Activated naive CD4-positive, alpha-beta T cell treated with anti-CD3 and anti-CD28 coated beads, Interleukin-2, amount 50 U/mL, for 72 hours (primary cell): ENCODE measurements around the gene PTPRM. TPM values are rescaled to one million over a fixed set of nuclear protein-coding genes. Genes with fewer than 3 reads are reported as not detected.

ENCODE experiments used
- ATAC-seq, 2 donors: fragments of 150-1000 bp; cut with Tn5 transposase; 2 replicates each; pipeline ENCODE4 v1.10.0; 2021; ENCODE audit warnings: mild to moderate bottlenecking in 2 of 2, moderate library complexity in 2 of 2
- DNase-seq, 2 donors: peaks; one replicate each; pipeline ENCODE4 v3.0.0; 2021 to 2022; ENCODE audit warnings: low spot score in 2 of 2
- H3K27ac Mint-ChIP-seq, 2 donors: one replicate each; pipeline ENCODE4 v1.8.0; 2022; ENCODE audit warnings: mild to moderate bottlenecking in 2 of 2, mixed read lengths in 2 of 2
- H3K36me3 Mint-ChIP-seq, 2 donors: one replicate each; pipeline ENCODE4 v1.8.0; 2022; ENCODE audit warnings: mixed read lengths in 2 of 2
- H3K9me3 Mint-ChIP-seq, 2 donors: one replicate each; pipeline ENCODE4 v1.8.0; 2022; ENCODE audit warnings: mixed read lengths in 2 of 2
- total RNA-seq, 2 donors: library from RNA; stranded (reverse); gene quantifications; one replicate each; pipeline ENCODE4 v1.2.3, GENCODE V29; 2022

PTPRM gene
- total RNA-seq, 2 donors from 2014 or later: 1.7 to 2.8 TPM

DNA sequence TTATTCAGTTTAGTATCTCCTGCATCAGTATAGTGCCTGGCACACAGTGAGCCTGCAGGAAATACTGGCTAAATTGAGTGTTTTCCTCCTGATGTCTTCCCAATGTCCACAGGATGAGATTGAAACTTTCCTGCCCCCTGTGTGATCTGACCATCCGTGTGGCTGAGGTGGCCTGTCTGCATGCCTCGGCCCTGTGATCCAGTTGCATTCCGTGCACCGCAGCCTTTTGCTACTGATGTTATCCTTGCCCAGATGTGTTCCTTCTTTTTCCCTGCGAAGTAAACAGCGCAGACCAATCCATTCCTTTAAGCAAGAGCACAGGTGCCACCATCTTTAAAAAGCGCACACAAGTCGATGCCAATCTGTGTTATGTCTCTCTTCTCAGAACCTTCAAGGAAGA, 462.6 kb downstream of the PTPRM start:
- Mint-ChIP-seq H3K9me3 (peaks cover 6 to 8% of the 10 kb centered on the region in 2 donors), H3K27ac (no peak overlapping the region), H3K36me3 (no peaks in the 10 kb centered on the region)
- ATAC-seq: no peak
- no peak for DNase-seq

DNA sequence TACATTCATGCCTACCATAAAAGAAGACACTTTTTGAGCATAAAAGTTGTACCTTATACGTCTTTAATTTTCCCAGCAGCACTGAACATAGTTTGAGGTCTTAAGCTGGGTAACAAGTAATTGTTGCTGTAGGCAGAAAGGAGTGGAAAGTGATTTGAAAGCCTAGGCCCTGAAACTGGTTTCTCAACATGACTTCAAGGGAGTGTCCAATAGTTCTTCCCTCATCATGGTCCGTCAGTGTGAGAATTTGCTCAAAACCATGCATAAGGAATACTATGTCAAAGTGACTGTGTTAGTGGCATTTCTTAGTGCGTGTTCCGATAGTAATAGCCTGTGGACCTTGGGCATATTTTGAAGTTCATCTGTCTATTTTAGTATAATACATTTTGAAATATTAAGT, 463.1 kb downstream of the PTPRM start:
- Mint-ChIP-seq H3K27ac (no peak overlapping the region), H3K9me3 (peaks cover 6 to 8% of the 10 kb centered on the region in 2 donors), H3K36me3 (no peaks in the 10 kb centered on the region)
- DNase-seq (no peak), ATAC-seq (no peak)

DNA sequence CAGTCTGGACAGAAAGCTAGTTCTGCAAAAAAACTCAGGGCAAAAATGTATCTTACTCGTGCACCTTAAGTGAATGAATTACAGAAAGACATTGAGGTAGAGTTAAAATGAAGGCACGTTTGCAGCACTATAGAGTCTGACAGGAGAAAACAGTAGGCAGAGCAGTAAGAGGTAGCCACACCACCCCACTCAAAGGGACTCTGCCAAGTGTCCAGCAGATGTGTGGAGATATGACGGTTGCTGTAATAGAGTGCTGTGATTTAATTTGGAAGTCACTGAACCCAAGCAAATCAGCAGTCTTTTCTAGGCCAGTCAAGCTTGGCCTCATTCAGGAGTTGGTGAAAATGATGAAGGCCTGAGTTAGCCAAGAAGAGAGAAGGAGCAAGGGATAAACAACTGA, 464.4 kb downstream of the PTPRM start:
- ATAC-seq: no peak

DNA sequence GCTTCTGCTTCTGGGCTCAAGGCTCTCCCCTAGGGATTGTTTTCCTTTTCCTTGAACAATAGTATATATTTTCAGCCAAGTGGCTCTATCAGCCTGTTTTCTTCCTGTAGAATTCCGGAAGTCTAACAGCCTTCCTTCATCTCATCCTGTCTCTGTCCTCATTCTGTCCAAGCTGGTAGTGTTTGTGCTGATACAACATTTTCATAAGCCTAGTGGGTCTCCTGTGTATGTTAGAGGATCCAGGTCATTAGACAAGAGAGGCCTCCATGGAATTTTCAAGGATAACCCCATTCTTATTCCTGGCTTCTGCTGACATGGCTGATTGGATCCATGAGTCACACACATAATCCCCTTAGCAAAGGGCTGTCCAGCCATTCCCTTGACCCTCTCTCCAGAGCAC, 467.6 kb downstream of the PTPRM start:
- ATAC-seq (no peak), DNase-seq (no peak)
- Mint-ChIP-seq H3K9me3 (peaks cover under 1 to 3% of the 10 kb centered on the region in 2 donors), H3K27ac (no peak overlapping the region), H3K36me3 (no peaks in the 10 kb centered on the region)

More for the DNA sequence above, 464.4 kb downstream of the PTPRM start:
- H3K36me3 Mint-ChIP-seq: no peaks in the 10 kb centered on the region
- no peak for DNase-seq
- H3K9me3 Mint-ChIP-seq: peaks cover 6 to 8% of the 10 kb centered on the region in 2 donors
- no peak overlapping the region for H3K27ac Mint-ChIP-seq

DNA sequence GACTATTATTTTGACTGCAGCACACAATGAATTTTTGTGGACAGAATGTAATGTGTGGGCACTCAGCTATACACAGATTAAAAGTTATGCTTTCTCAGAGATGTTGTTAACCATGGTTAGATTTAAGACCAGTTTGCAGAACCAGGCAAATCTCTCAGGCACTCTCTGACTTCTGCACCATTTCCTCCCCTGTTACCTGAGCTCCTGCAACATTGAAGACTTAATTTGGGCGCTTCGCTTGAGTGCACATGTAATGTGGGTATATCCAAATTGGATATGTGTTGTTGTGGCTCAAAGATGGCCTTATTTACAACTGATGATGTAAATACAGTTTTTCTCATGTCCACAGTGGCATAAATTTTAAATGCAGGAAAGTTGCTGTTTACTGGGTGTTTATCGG, 469.4 kb downstream of the PTPRM start:
- Mint-ChIP-seq H3K27ac (no peak overlapping the region), H3K9me3 (no peaks in the 10 kb centered on the region), H3K36me3 (no peaks in the 10 kb centered on the region)
- DNase-seq: no peak
- no peak for ATAC-seq

DNA sequence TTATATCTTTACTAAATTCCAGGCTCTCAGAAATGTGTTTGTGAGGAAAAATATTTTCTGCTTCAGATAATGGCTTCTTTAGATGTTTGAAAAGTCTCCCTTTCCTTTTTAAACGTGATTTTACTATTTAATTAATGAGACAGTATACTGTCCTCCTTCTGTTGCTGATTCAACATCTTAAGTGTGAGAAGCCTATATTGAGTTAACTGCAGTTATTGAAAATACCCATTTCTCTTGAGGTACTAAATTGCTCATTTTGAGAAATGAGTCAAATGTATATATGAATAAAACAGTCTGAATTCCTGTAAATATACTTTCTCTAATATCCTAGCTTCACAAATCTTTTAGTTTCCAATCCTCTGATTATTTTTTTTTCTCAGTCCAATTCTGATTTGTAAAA, 470.2 kb downstream of the PTPRM start:
- no peaks in the 10 kb centered on the region for H3K36me3 Mint-ChIP-seq
- ATAC-seq: peak; percentile 22 to 79
- H3K9me3 Mint-ChIP-seq: no peaks in the 10 kb centered on the region
- no peak for DNase-seq
- H3K27ac Mint-ChIP-seq: no peak overlapping the region

DNA sequence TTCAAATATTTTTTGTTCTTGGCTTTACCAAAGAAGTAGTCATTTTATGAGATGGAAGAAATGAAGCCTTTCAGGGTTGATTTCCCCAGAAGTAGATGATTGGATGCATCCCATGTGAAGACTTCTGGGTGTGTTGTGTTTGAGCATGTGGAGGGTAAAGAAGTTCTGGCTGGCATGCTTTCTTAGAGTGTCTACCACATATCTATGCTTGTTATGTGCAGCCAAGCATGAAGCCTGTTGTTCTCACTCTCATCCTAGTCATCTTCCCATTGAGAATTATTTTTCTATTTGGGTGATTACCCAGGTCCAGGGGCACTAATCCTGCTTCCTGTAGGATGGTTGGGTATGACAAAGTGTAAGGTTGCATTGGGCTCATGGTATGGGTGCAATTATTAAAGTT, 472.9 kb downstream of the PTPRM start:
- ATAC-seq: no peak
- Mint-ChIP-seq H3K9me3 (peaks cover 4 to 5% of the 10 kb centered on the region in 2 donors), H3K27ac (no peak overlapping the region), H3K36me3 (no peaks in the 10 kb centered on the region)
- no peak for DNase-seq

DNA sequence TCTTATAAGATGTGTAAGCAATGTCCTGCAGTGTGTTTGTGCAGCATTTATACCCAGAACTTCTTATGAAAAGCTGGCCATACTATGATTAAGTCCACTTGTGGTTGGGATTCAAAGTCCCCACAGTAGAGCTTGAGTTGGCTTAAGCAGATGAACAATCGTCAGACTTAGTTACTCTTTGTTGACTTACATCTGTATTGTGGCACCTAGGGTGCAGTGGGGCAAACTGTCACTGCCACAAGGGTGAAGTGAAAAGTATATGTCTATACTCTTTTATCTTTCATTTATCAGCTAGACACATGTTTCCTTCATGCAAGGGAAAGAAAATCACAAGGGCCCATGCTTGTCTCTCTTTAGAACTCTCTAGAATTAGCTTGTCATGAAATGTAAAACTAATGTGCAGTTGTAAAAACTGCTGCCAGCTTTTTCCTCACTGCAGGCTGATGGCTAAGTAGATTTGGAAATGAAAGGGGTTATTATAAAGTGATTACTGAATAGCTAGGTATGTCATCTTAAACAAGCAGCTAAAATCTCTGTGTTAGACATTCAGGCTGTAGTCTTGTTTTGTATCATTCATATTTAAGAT, 474.5 kb downstream of the PTPRM start:
- ATAC-seq (no peak), DNase-seq (no peak)
- H3K36me3 Mint-ChIP-seq: no peaks in the 10 kb centered on the region
- peaks cover 4 to 9% of the 10 kb centered on the region in 2 donors for H3K9me3 Mint-ChIP-seq
- no peak overlapping the region for H3K27ac Mint-ChIP-seq

DNA sequence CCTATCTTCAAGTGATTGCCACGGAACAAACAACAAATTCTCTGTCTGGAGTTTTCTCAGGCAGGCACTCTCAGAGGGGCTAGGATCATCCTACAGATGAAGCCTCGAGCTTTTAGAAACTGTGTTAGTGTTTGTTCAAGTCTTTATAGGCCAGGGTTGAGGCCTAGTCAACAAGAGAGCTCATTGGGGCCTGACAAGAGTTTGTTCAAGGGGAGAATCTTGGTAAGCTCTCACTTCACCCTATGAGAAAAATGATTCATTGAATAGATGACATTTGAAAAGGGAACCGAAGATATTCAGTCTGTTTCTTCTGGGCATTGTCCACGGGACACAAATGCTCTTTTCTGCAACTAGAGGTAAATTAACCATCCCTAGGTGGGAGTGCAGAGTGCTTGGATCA, 476.9 kb downstream of the PTPRM start:
- no peak for DNase-seq
- Mint-ChIP-seq H3K36me3 (no peaks in the 10 kb centered on the region), H3K27ac (no peak overlapping the region), H3K9me3 (peaks cover 4 to 9% of the 10 kb centered on the region in 2 donors)
- ATAC-seq: no peak

DNA sequence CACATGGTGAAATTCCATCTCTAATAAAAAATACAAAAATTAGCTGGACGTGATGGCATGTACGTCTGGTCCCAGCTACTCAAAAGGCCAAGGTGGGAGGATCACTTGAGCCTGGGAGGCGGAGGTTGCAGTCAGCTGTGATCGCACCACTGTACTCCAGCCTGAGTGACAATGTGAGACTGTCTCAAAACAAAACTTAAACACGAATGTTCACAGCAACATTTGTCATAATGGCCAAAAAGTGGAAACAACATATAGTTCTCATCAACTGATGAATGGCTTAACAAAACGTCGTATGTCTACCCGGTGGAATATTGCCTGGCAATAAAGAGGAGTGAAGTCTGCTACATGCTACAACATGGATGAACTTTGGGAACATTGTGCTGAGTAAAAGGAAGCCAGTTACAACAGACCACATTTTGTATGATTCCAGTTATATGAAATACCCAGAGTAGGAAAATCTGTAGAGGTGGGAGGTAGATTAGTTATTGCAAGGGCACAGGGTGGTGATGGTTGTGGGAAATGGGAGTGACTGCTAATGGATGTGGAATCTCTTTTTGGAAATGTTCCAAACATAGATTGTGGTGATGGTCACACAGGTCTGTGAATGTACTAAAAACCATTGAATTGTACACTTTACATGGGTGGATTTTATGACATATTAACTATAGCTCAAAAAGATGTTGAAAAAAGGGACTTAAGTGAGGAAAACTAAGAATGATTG, 478.2 kb downstream of the PTPRM start:
- ATAC-seq: peak in 1 of 2 donors; percentile 38
- H3K36me3 Mint-ChIP-seq: no peaks in the 10 kb centered on the region
- peaks cover 4 to 9% of the 10 kb centered on the region in 2 donors for H3K9me3 Mint-ChIP-seq
- peak overlapping the region in 1 of 2 donors; percentile 70 for H3K27ac Mint-ChIP-seq
- DNase-seq: no peak

DNA sequence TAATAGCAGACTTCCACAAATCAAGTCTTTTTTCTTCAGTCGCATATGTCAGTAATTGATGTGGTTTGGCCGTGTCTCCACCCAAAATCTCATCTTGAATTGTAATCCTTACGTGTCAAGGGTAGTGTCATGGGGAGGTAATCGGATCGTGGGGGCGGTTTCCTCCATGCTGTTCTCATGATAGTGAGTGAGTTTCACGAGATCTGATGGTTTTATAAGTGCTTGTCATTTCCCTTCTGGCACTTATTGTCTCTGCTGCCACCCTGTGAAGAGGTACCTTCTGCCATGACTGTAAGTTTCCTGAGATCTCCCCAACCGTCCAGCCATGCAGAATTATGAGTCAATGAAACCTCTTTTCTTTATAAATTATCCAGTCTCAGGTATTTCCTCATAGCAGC, 478.8 kb downstream of the PTPRM start:
- ATAC-seq: peak; percentile 77 to 87
- peak in 1 of 2 donors; percentile 11 for DNase-seq
- H3K27ac Mint-ChIP-seq: peak overlapping the region in 1 of 2 donors; percentile 70
- H3K36me3 Mint-ChIP-seq: no peaks in the 10 kb centered on the region
- H3K9me3 Mint-ChIP-seq: peaks cover 4 to 9% of the 10 kb centered on the region in 2 donors

DNA sequence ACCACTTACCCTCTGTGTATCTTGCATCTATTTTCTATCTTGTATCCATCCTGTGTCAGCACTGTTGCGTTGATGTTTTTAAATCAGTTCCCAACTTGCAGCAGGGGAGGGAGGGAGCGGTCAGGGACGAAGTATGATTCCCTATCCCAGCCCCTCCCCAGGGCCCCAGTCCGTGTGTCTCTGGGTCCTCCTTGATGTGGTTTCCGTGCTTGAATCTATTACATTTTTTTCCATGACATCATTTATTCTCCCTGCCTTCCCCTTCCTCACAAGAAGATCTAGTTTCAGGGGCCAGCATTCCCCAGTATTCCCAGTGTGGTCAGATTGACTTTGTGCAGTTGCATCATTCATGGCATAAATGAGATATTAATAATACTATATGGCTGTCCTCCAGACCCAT, 479.3 kb downstream of the PTPRM start:
- DNase-seq (no peak), ATAC-seq (no peak)
- Mint-ChIP-seq H3K9me3 (peaks cover 4 to 9% of the 10 kb centered on the region in 2 donors), H3K36me3 (no peaks in the 10 kb centered on the region), H3K27ac (peak overlapping the region in 1 of 2 donors; percentile 68)

DNA sequence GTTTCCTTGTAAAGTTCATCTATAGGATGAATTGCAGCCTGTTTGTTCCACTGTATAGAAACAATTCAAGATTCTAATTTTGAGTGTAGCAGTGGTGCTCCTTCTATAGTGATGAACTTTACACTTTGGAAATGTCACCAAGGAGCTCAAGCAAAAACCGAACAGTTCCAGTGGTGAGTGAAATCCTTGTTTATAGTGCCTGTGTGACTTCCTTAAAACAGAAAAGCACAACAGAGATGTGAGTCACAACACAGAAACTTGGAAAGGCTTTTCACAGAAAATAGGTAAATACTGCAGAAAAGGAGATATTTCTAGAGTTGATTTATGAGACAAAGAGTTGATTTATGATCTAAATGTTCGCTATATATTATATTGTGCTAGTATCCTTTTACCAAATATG, 482.0 kb downstream of the PTPRM start:
- DNase-seq (no peak), ATAC-seq (no peak)
- Mint-ChIP-seq H3K36me3 (no peaks in the 10 kb centered on the region), H3K9me3 (peaks cover 2 to 5% of the 10 kb centered on the region in 2 donors), H3K27ac (no peak overlapping the region)

DNA sequence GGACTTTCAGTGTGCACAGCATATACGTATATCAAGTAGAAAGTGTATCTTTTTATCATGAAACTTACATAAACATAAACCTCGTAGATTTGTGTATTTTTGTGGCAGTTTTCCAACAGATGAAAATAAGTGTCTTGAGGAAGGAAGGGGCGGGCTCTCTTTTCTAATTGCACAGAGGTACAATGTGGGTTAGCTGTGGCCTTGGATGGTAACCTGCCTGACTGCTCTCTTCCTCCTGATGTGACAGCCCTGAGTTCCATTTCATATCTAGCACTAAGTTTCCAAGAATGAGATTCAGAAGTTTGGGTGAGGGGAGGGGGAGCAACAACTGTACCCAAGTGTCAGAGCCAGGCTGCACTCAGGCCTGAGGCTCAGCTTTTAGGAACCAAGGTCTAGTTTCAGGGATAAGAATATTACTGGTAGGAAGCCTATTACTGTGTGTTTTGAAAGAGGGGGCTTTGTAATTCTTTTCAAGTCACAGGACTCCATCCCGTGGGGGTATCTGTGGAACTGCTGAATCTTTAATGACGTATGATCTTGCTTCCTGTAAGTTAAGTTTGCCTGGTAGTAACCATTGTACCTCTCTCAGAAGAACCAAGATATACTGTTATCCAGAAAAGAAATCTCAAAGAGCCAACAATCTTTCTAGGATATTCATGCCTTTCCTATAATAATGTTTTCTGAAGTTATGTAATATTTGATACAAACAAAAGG, 483.7 kb downstream of the PTPRM start:
- H3K27ac Mint-ChIP-seq: no peak overlapping the region
- ATAC-seq: no peak
- no peak for DNase-seq
- peaks cover 0 to 10% of the 10 kb centered on the region in 2 donors for H3K9me3 Mint-ChIP-seq
- H3K36me3 Mint-ChIP-seq: no peaks in the 10 kb centered on the region

DNA sequence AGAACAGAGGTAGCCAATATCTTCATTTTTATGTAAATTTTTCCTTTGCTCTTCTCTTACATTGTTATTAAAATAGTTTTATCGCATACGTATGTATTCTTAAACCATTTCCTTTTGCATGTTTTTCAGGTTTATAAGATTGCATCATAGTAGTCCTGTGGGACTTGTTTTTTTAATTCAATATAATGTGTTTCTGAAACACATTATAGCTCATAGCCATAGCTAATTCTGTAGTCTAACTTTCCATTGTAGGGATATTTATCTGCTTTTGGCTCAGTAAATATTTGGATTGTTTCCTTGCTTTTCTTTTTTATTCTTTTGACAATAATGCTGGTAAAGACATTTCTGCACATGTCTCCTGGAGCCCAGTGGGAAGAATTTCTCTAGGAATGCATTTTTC, 484.3 kb downstream of the PTPRM start:
- no peaks in the 10 kb centered on the region for H3K36me3 Mint-ChIP-seq
- peaks cover 0 to 8% of the 10 kb centered on the region in 2 donors for H3K9me3 Mint-ChIP-seq
- DNase-seq (no peak), ATAC-seq (no peak)
- H3K27ac Mint-ChIP-seq: no peak overlapping the region

DNA sequence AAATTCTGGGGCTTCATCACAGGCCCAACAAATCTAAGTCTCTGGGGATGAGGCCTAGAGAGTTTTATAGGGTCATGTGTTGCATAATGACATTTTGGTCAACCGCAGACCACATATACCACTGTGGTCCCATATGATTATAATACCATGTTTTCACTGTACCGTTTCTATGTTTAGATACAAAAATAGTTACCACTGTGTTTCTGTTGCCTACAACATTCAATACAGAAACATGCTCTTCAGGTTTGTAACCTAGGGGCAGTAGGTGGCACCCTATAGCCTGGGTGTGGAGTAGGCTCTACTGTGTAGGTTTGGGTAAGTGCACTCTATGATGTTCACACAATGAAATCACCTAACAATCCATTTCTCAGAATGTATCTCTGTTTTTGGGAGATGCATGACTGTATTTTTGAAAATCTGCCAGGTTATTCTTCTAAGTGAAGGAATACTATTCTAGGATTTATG, 485.2 kb downstream of the PTPRM start:
- H3K36me3 Mint-ChIP-seq: no peaks in the 10 kb centered on the region
- H3K27ac Mint-ChIP-seq: no peak overlapping the region
- H3K9me3 Mint-ChIP-seq: peaks cover 0 to 6% of the 10 kb centered on the region in 2 donors
- ATAC-seq (peak; percentile 34 to 68), DNase-seq (no peak)

DNA sequence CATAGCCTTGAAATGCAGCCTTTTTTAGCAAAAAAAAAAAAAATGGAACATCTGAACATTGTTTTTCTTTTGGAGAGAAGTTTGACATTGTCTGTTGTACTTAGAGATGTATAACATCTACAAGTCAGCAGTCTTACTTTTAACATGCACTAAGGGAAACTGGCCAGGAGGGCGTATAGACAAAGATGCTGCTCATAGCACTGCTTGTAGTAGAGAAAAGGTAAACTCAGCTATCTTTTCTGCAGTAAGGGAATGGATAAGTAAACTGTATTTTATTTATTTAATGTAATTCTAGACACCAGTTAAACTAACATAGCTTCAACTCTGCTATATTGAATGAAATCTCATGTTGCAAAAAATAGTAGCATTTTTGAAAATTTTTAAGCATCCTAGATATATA, 489.6 kb downstream of the PTPRM start:
- Mint-ChIP-seq H3K9me3 (peaks cover 0 to 6% of the 10 kb centered on the region in 2 donors), H3K36me3 (no peaks in the 10 kb centered on the region), H3K27ac (no peak overlapping the region)
- DNase-seq (no peak), ATAC-seq (no peak)
